GM23248 (cell line): ENCODE data around the gene TRIM44.

Experiments used
- EZH2 ChIP-seq: fragments of 200-600 bp; sonication (generic); IDR thresholded peaks from 2 replicates; pipeline ENCODE4 v1.6.1; 2018; ENCODE audit warnings: antibody characterized with exemption, mild to moderate bottlenecking; ENCODE audit not compliant: insufficient read depth, poor library complexity, severe bottlenecking
- EZH2phosphoT487 ChIP-seq: fragments of 200-600 bp; sonication (generic); IDR thresholded peaks from 2 replicates; pipeline ENCODE4 v1.6.1; 2018; ENCODE audit warnings: antibody characterized with exemption, moderate library complexity, mild to moderate bottlenecking, low read depth; ENCODE audit not compliant: insufficient read depth

DNA sequence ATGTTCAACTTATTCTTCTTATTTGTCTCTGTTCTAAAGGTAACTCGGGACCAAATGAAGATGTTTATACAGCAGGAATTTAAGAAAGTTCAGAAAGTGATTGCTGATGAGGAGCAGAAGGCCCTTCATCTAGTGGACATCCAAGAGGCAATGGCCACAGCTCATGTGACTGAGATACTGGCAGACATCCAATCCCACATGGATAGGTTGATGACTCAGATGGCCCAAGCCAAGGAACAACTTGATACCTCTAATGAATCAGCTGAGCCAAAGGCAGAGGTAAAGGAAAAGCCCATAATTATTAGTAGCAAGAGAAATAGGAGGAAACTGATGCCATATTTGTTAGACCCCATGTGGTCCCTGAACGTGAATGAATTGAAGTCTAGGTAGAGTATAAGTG, 63.3 kb downstream of the TRIM44 start:
- TF ChIP-seq EZH2 = no peak
- no peak for TF ChIP-seq EZH2phosphoT487
